ENCODE data around the gene MAD1L1. TPM values are rescaled to one million over a fixed set of nuclear protein-coding genes. Genes with fewer than 3 reads are reported as not detected.

Gene MAD1L1
- total and polyA plus RNA-seq, 2 donors (not counting 3 experiments of a cell fraction or from before 2014, with no cell fraction given) = 34.1 to 42.3 TPM

DNA sequence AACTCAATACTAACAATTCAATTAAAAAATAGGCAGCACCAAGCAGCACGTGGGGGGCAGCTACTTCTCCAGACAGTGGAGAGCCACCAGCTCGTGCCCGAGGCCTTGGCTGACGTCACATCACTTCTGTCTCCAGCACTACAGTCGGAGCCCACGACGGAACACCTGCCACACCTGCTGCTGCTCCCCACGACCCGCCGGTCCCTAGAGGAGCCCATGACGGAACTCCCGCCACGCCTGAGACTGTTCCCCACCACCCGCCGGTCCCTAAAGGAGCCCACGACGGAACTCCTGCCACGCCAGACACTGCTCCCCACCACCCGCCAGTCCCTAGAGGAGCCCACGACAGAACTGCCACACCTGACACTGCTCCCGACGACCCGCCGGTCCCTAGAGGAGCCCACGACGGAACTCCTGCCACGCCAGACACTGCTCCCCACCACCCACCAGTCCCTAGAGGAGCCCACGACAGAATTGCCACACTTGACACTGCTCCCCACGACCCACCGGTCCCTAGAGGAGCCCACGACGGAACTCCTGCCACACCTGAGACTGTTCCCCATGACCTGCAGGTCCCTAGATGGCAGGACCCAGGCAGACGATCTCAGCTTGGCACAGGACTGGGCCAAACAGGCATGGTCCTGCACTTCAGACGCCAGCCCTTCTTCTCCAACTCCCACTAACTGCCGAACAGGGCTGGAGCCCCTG, 304.7 kb downstream of the MAD1L1 start:
- Histone ChIP-seq H2AFZ (ENCODE audit: low read depth, low read length) (no peak overlapping the region), H3K4me3 (replicated peaks in 1 of 3; ENCODE audit: insufficient read depth in 1 of 3, low read depth in 1 of 3, low read length in 3 of 3) (no peak overlapping the region), H3K36me3 (ENCODE audit: control insufficient read depth in 2 of 2, extremely low read depth in 1 of 2, insufficient read depth in 2 of 2, low read length in 2 of 2) (no peaks in the 10 kb centered on the region), H3K27ac (ENCODE audit: insufficient read depth, low read depth, low read length) (no peak overlapping the region), H3K4me1 (ENCODE audit: control insufficient read depth, extremely low read depth, insufficient read depth, low read length) (peaks cover 2% of the 10 kb centered on the region), H4K20me1 (replicated peaks; ENCODE audit: control insufficient read depth, extremely low read depth, insufficient read depth, low read length) (no peaks in the 10 kb centered on the region), H3K79me2 (ENCODE audit: control insufficient read depth, insufficient read depth, low read length) (no peaks in the 10 kb centered on the region), H3K4me2 (ENCODE audit: insufficient read depth, low read length) (no peak overlapping the region), H3K9ac (replicated peaks; ENCODE audit: extremely low read depth, insufficient read depth, low read length) (no peak overlapping the region), H3K27me3 (ENCODE audit: control insufficient read depth in 2 of 2, insufficient read depth in 2 of 2, low read length in 2 of 2) (no peaks in the 10 kb centered on the region), H3K9me1 (replicated peaks; ENCODE audit: control insufficient read depth, extremely low read depth, insufficient read depth, low read length) (no peaks in the 10 kb centered on the region), H3K9me3 (replicated peaks; ENCODE audit: control insufficient read depth, insufficient read depth, low read length) (no peaks in the 10 kb centered on the region)
- FAIRE-seq = no peak
- POLR2A ChIA-PET = no interaction called here
- TF ChIP-seq JUN (IDR thresholded peaks at IDR 0.05; ENCODE audit: borderline replicate concordance, insufficient read depth, insufficient read length, low read depth) = no peak
- TF ChIP-seq MYC (IDR thresholded peaks at IDR 0.05; ENCODE audit: low read depth, low read length) = no peak
- TF ChIP-seq, protein P1, sequence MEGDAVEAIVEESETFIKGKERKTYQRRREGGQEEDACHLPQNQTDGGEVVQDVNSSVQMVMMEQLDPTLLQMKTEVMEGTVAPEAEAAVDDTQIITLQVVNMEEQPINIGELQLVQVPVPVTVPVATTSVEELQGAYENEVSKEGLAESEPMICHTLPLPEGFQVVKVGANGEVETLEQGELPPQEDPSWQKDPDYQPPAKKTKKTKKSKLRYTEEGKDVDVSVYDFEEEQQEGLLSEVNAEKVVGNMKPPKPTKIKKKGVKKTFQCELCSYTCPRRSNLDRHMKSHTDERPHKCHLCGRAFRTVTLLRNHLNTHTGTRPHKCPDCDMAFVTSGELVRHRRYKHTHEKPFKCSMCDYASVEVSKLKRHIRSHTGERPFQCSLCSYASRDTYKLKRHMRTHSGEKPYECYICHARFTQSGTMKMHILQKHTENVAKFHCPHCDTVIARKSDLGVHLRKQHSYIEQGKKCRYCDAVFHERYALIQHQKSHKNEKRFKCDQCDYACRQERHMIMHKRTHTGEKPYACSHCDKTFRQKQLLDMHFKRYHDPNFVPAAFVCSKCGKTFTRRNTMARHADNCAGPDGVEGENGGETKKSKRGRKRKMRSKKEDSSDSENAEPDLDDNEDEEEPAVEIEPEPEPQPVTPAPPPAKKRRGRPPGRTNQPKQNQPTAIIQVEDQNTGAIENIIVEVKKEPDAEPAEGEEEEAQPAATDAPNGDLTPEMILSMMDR (IDR thresholded peaks at IDR 0.05; ENCODE audit: extremely low read depth in 1 of 2, insufficient read depth in 1 of 2, low read depth in 1 of 2, low read length in 2 of 2) = no peak
- TF ChIP-seq, protein P2, sequence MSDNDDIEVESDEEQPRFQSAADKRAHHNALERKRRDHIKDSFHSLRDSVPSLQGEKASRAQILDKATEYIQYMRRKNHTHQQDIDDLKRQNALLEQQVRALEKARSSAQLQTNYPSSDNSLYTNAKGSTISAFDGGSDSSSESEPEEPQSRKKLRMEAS (IDR thresholded peaks at IDR 0.05; ENCODE audit: insufficient read depth, insufficient read length) = no peak
- no peak for TF ChIP-seq POLR2A (IDR thresholded peaks at IDR 0.05; ENCODE audit: low read depth, low read length)
- BruUV-seq (replicated peaks) = no TSS peak
- CTCF ChIA-PET = no interaction called here
- dilution Hi-C loops (cut with MboI; ENCODE audit: extremely low pct_ligation_motif_present, low sequenced_read_pairs) (no loop called here), intact Hi-C loops (cut with micrococcal nuclease) (no loop called here)
- no peak for DNase-seq (ENCODE audit: low read depth, low spot score)

DNA sequence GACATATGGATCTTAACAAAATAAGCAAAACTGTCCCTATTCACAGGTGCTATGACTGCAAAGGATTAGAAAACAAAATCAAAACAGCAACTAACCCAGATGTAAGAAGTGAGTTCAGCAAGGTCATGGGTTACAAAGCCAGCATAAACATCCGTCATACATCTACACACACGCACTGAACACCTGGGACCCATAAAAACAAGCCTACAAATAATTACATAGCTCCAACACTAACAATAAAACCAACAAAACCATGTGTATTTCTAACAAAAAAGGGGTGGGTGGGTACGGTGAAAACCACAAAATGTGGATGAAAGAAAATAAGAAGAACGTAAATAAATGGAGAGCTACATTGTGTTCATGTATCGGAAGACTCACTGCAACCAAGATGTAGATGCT, 305.8 kb downstream of the MAD1L1 start:
- ChIA-PET POLR2A (no interaction called here), CTCF (interaction anchor here (0.6 kb wide), 1 partner anchor 111 kb away, joined by 6 read pairs; no protein-coding TSS in a partner anchor)
- intact Hi-C loops (cut with micrococcal nuclease) = no loop called here
- H3K9me1 ChIP-seq (replicated peaks; ENCODE audit: control insufficient read depth, extremely low read depth, insufficient read depth, low read length) = no peaks in the 10 kb centered on the region
- no peak overlapping the region for H3K4me2 ChIP-seq (ENCODE audit: insufficient read depth, low read length)
- no peaks in the 10 kb centered on the region for H3K79me2 ChIP-seq (ENCODE audit: control insufficient read depth, insufficient read depth, low read length)
- TF ChIP-seq MYC (IDR thresholded peaks at IDR 0.05; ENCODE audit: low read depth, low read length) = no peak
- no peak for TF ChIP-seq POLR2A (IDR thresholded peaks at IDR 0.05; ENCODE audit: low read depth, low read length)
- no peak for TF ChIP-seq JUN (IDR thresholded peaks at IDR 0.05; ENCODE audit: borderline replicate concordance, insufficient read depth, insufficient read length, low read depth)
- no peak for TF ChIP-seq FOS (IDR thresholded peaks at IDR 0.05; ENCODE audit: borderline replicate concordance, insufficient read depth, low read length)
- no peak for TF ChIP-seq GATA2 (IDR thresholded peaks at IDR 0.05; ENCODE audit: insufficient read depth, insufficient read length, low read depth, low read length)
- no peak for TF ChIP-seq POLR2AphosphoS5 (IDR thresholded peaks at IDR 0.05; ENCODE audit: insufficient read depth, low read depth, low read length)
- TF ChIP-seq, protein P1 (IDR thresholded peaks at IDR 0.05; ENCODE audit: extremely low read depth in 1 of 2, insufficient read depth in 1 of 2, low read depth in 1 of 2, low read length in 2 of 2) = no peak
- no peak for TF ChIP-seq EZH2 (IDR thresholded peaks at IDR 0.05; ENCODE audit: borderline replicate concordance, low read depth, low read length, severe bottlenecking)
- TF ChIP-seq, protein P2 (IDR thresholded peaks at IDR 0.05; ENCODE audit: insufficient read depth, insufficient read length) = no peak
- H3K27me3 ChIP-seq (ENCODE audit: control insufficient read depth in 2 of 2, insufficient read depth in 2 of 2, low read length in 2 of 2) = no peaks in the 10 kb centered on the region
- dilution Hi-C loops (cut with MboI; ENCODE audit: extremely low pct_ligation_motif_present, low sequenced_read_pairs) = no loop called here
- no peak overlapping the region for H3K27ac ChIP-seq (ENCODE audit: insufficient read depth, low read depth, low read length)
- FAIRE-seq = no peak
- H3K9ac ChIP-seq (replicated peaks; ENCODE audit: extremely low read depth, insufficient read depth, low read length) = no peak overlapping the region
- H3K4me1 ChIP-seq (ENCODE audit: control insufficient read depth, extremely low read depth, insufficient read depth, low read length) = peaks cover 2% of the 10 kb centered on the region
- no peaks in the 10 kb centered on the region for H4K20me1 ChIP-seq (replicated peaks; ENCODE audit: control insufficient read depth, extremely low read depth, insufficient read depth, low read length)
- BruUV-seq (replicated peaks) = no TSS peak
- no peak overlapping the region for H2AFZ ChIP-seq (ENCODE audit: low read depth, low read length)
- H3K4me3 ChIP-seq (replicated peaks in 1 of 3; ENCODE audit: insufficient read depth in 1 of 3, low read depth in 1 of 3, low read length in 3 of 3) = no peak overlapping the region
- no peak for DNase-seq (ENCODE audit: low read depth, low spot score)
- peaks cover 0 to 2% of the 10 kb centered on the region in 2 experiments for H3K36me3 ChIP-seq (ENCODE audit: control insufficient read depth in 2 of 2, extremely low read depth in 1 of 2, insufficient read depth in 2 of 2, low read length in 2 of 2)
- no peaks in the 10 kb centered on the region for H3K9me3 ChIP-seq (replicated peaks; ENCODE audit: control insufficient read depth, insufficient read depth, low read length)
